CD14-positive monocyte (primary cell): ENCODE results near the gene SLC17A1. TPM values are rescaled to one million over a fixed set of nuclear protein-coding genes. Genes with fewer than 3 reads are reported as not detected.

ENCODE experiments used
- DNase-seq, 3 donors: peaks; one replicate each; pipeline ENCODE4 v3.0.0-alpha.2; 2011 to 2022
- H2AFZ ChIP-seq: 2 replicates; pipeline ENCODE4 v1.6.0; 2012; ENCODE audit warnings: mild to moderate bottlenecking, low read depth, low read length, inconsistent platforms; ENCODE audit not compliant: insufficient read depth, poor library complexity, severe bottlenecking
- H3K27ac ChIP-seq, 2 donors: 1 replicate in 1 of 2; 2 replicates in 1 of 2; pipeline ENCODE4 v1.5.1; 2012 to 2013; ENCODE audit warnings: low read length in 2 of 2, control low read depth in 1 of 2, inconsistent platforms in 1 of 2, low read depth in 1 of 2, mild to moderate bottlenecking in 1 of 2
- H3K27me3 ChIP-seq, 2 donors: one replicate each; pipeline versions ENCODE4 v1.6.0 to v1.6.1; 2011 to 2013; ENCODE audit warnings: low read length in 2 of 2; ENCODE audit not compliant: control insufficient read depth in 2 of 2, insufficient read depth in 2 of 2
- H3K36me3 ChIP-seq, 2 donors: replicated peaks in 1 of 2; 1 replicate in 1 of 2; 2 replicates in 1 of 2; pipeline versions ENCODE4 v1.5.1 to v1.6.1; 2012 to 2013; ENCODE audit warnings: low read length in 2 of 2, control low read depth in 1 of 2, inconsistent platforms in 1 of 2, mild to moderate bottlenecking in 1 of 2; ENCODE audit not compliant: insufficient read depth in 2 of 2, control insufficient read depth in 1 of 2
- H3K4me1 ChIP-seq, 2 donors: 1 replicate in 1 of 2; 2 replicates in 1 of 2; pipeline versions ENCODE4 v1.5.1 to v1.6.1; 2012 to 2013; ENCODE audit warnings: low read length in 2 of 2, control low read depth in 1 of 2, inconsistent platforms in 1 of 2, mild to moderate bottlenecking in 1 of 2, moderate library complexity in 1 of 2; ENCODE audit not compliant: insufficient read depth in 2 of 2, control insufficient read depth in 1 of 2
- H3K4me2 ChIP-seq: replicated peaks from 2 replicates; pipeline ENCODE3; 2012; ENCODE audit warnings: low read length, moderate library complexity, mild to moderate bottlenecking; ENCODE audit not compliant: poor library complexity, severe bottlenecking; ENCODE audit errors: extremely low read depth
- H3K4me3 ChIP-seq, 3 experiments: fragments of 200-600 bp in 1 of 3; sonication (generic) in 1 of 3; replicated peaks in 1 of 3; 1 replicate in 2 of 3; 2 replicates in 1 of 3; pipeline ENCODE4 v1.5.1; 2011 to 2013; ENCODE audit warnings: low read length in 3 of 3, mild to moderate bottlenecking in 3 of 3, control low read depth in 2 of 3, low read depth in 2 of 3, inconsistent platforms in 1 of 3, moderate library complexity in 1 of 3
- H3K79me2 ChIP-seq: 2 replicates; pipeline ENCODE4 v1.6.0; 2012; ENCODE audit warnings: mild to moderate bottlenecking, control low read depth, inconsistent platforms, low read length, moderate library complexity; ENCODE audit not compliant: insufficient read depth
- H3K9ac ChIP-seq: 2 replicates; pipeline ENCODE4 v1.6.0; 2017; ENCODE audit warnings: low read length, mild to moderate bottlenecking; ENCODE audit not compliant: insufficient read depth, poor library complexity, severe bottlenecking
- H3K9me3 ChIP-seq, 2 donors: replicated peaks in 1 of 2; 1 replicate in 1 of 2; 2 replicates in 1 of 2; pipeline versions ENCODE4 v1.5.1 to v1.6.1; 2012 to 2013; ENCODE audit warnings: low read length in 2 of 2, control low read depth in 1 of 2; ENCODE audit not compliant: control insufficient read depth in 1 of 2, insufficient read depth in 1 of 2
- H4K20me1 ChIP-seq: 2 replicates; pipeline ENCODE4 v1.6.0; 2012; ENCODE audit warnings: mild to moderate bottlenecking, low read length, control low read depth, moderate library complexity; ENCODE audit not compliant: insufficient read depth
- H3K27ac Mint-ChIP-seq, 7 donors: one replicate each; pipeline ENCODE4 v1.8.0; 2020; ENCODE audit warnings: mild to moderate bottlenecking in 7 of 7, mixed read lengths in 7 of 7, moderate library complexity in 6 of 7, inconsistent platforms in 2 of 7
- H3K27me3 Mint-ChIP-seq, 3 donors: one replicate each; pipeline ENCODE4 v1.8.0; 2021 to 2022; ENCODE audit warnings: low read depth in 3 of 3, mild to moderate bottlenecking in 3 of 3, mixed read lengths in 3 of 3, moderate library complexity in 3 of 3, inconsistent platforms in 1 of 3
- H3K36me3 Mint-ChIP-seq, 2 donors: one replicate each; pipeline ENCODE4 v1.8.0; 2020; ENCODE audit warnings: mixed read lengths in 2 of 2, inconsistent platforms in 1 of 2, mild to moderate bottlenecking in 1 of 2
- H3K4me1 Mint-ChIP-seq: one replicate; pipeline ENCODE4 v1.8.0; 2020; ENCODE audit warnings: mild to moderate bottlenecking, mixed read lengths
- H3K4me3 Mint-ChIP-seq, 2 donors: one replicate each; pipeline ENCODE4 v1.8.0; 2020; ENCODE audit warnings: mild to moderate bottlenecking in 2 of 2, mixed read lengths in 2 of 2, moderate library complexity in 1 of 2
- H3K9me3 Mint-ChIP-seq, 7 donors: one replicate each; pipeline ENCODE4 v1.8.0; 2020 to 2022; ENCODE audit warnings: mixed read lengths in 7 of 7, mild to moderate bottlenecking in 6 of 7, moderate library complexity in 6 of 7, inconsistent platforms in 2 of 7
- WGBS: methylation state at CpG from one replicate; pipeline ENCODE4 v1.1.5; 2013; ENCODE audit warnings: missing lambda C conversion rate; ENCODE audit not compliant: insufficient coverage; 5-methylcytosine and 5-hydroxymethylcytosine counted together
- intact Hi-C, 2 donors: fragments of 100-400 bp; cut with micrococcal nuclease; formaldehyde crosslinking; loops; one replicate each; pipeline versions ENCODE4 v1.15.0 to v1.15.1; 2023
- polyA plus RNA-seq, 3 donors: library from polyadenylated mRNA; depleted of rRNA in 1 of 3; unstranded in 2 of 3; stranded (reverse) in 1 of 3; fragments of 300-500 nt in 2 of 3; fragments of >200 nt in 1 of 3; fragmentation: Illumina TruSeq in 2 of 3; gene quantifications; 1 replicate in 2 of 3; 2 replicates in 1 of 3; pipeline ENCODE4 v1.2.3, GENCODE V29; 2012 to 2021
- TF ChIP-seq, protein P1 (sequence below): fragments of 200-600 bp; IDR thresholded peaks from one replicate; pipeline ENCODE4 v1.8.0; 2022; ENCODE audit warnings: antibody characterized with exemption, mild to moderate bottlenecking

Gene SLC17A1
- polyA plus RNA-seq, 3 donors, result not detected

DNA sequence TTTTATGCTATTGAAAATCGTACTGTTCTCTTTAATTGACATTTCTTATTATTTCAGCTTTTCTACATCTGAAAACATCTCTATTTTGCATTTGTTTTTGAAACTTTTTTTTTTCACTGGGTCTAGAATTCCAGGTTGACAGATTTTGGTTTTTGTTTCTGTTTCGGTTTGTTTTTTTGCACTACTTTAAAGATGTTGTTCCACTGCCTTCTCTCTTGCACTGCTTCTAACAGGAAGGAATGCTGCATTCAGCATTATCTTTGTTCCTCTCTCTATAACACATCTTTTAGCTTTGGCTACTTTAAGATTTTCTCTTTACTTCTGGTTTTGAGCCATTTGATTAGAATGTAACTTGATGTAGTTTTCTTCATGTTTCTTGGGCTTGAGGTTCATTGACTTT is 20.1 kb upstream of the SLC17A1 start:
- H3K27ac ChIP-seq, result no peak overlapping the region
- Mint-ChIP-seq H3K27me3 (peaks cover 0 to 3% (median 1%) of the 10 kb centered on the region in 3 donors), H3K4me3 (no peak overlapping the region), H3K27ac (no peak overlapping the region), H3K9me3 (peaks cover 0 to 3% (median 0%) of the 10 kb centered on the region in 7 donors), H3K36me3 (no peaks in the 10 kb centered on the region), H3K4me1 (no peaks in the 10 kb centered on the region)
- WGBS, result no CpG with 5 or more reads among the region's 2 CpGs
- no peaks in the 10 kb centered on the region for H3K79me2 ChIP-seq
- no peak overlapping the region for H3K4me3 ChIP-seq
- TF ChIP-seq, protein P1, sequence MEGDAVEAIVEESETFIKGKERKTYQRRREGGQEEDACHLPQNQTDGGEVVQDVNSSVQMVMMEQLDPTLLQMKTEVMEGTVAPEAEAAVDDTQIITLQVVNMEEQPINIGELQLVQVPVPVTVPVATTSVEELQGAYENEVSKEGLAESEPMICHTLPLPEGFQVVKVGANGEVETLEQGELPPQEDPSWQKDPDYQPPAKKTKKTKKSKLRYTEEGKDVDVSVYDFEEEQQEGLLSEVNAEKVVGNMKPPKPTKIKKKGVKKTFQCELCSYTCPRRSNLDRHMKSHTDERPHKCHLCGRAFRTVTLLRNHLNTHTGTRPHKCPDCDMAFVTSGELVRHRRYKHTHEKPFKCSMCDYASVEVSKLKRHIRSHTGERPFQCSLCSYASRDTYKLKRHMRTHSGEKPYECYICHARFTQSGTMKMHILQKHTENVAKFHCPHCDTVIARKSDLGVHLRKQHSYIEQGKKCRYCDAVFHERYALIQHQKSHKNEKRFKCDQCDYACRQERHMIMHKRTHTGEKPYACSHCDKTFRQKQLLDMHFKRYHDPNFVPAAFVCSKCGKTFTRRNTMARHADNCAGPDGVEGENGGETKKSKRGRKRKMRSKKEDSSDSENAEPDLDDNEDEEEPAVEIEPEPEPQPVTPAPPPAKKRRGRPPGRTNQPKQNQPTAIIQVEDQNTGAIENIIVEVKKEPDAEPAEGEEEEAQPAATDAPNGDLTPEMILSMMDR, result no peak
- no peak overlapping the region for H2AFZ ChIP-seq
- intact Hi-C loops, result no loop called here
- no peaks in the 10 kb centered on the region for H3K27me3 ChIP-seq
- H3K9ac ChIP-seq, result no peak overlapping the region
- H3K36me3 ChIP-seq, result no peaks in the 10 kb centered on the region
- H3K4me2 ChIP-seq, result no peak overlapping the region
- H3K9me3 ChIP-seq, result no peaks in the 10 kb centered on the region
- no peak for DNase-seq
- no peaks in the 10 kb centered on the region for H3K4me1 ChIP-seq
- H4K20me1 ChIP-seq, result no peaks in the 10 kb centered on the region

DNA sequence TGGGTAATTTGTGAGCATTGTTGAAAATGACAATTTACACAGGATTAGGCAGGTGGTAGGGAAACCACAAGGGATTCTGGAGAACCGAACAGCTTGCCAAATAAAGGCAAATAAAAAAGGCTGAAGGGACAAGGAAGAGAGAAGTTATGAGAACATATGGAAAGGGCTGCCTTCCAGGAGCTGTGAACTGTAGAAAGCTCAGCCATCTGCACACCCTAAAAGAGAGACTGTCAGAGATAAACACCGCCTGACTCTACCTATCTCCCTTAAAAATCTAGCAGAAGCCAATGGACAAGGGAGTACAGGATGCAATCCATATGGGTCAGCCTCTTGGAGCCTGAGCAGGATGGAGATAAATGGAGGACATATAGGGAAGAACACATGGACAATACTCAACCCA is 12.7 kb upstream of the SLC17A1 start:
- Mint-ChIP-seq H3K27me3 (peaks cover 0 to 1% (median 0%) of the 10 kb centered on the region in 3 donors), H3K4me3 (no peak overlapping the region), H3K27ac (no peak overlapping the region), H3K4me1 (no peaks in the 10 kb centered on the region), H3K9me3 (peaks cover 0 to 3% (median 0%) of the 10 kb centered on the region in 7 donors), H3K36me3 (no peaks in the 10 kb centered on the region)
- H3K9ac ChIP-seq, result no peak overlapping the region
- no peaks in the 10 kb centered on the region for H4K20me1 ChIP-seq
- no peaks in the 10 kb centered on the region for H3K4me1 ChIP-seq
- intact Hi-C loops, result no loop called here
- no peak overlapping the region for H2AFZ ChIP-seq
- no peaks in the 10 kb centered on the region for H3K79me2 ChIP-seq
- H3K27ac ChIP-seq, result no peak overlapping the region
- no peaks in the 10 kb centered on the region for H3K27me3 ChIP-seq
- 100% methylated on average over 1 of the region's 2 CpGs for WGBS
- DNase-seq, result no peak
- TF ChIP-seq, protein P1, result no peak
- H3K9me3 ChIP-seq, result no peaks in the 10 kb centered on the region
- H3K36me3 ChIP-seq, result no peaks in the 10 kb centered on the region
- no peak overlapping the region for H3K4me3 ChIP-seq
- no peak overlapping the region for H3K4me2 ChIP-seq
